GM19193 (cell line): Measurements from ENCODE around the gene EXD3.

Experiments
- POLR2A ChIP-seq: IDR thresholded peaks from 4 replicates; pipeline ENCODE4 v1.6.1; 2011; ENCODE audit not compliant: insufficient read depth, insufficient read length; ENCODE audit errors: extremely low read depth

EXD3 gene

GRCh38 chr9:137350696-137351584 is 72.0 kb downstream of the EXD3 start:
- no peak for TF ChIP-seq POLR2A

GRCh38 chr9:137349471-137350033 is 73.4 kb downstream of the EXD3 start:
- no peak for TF ChIP-seq POLR2A

DNA sequence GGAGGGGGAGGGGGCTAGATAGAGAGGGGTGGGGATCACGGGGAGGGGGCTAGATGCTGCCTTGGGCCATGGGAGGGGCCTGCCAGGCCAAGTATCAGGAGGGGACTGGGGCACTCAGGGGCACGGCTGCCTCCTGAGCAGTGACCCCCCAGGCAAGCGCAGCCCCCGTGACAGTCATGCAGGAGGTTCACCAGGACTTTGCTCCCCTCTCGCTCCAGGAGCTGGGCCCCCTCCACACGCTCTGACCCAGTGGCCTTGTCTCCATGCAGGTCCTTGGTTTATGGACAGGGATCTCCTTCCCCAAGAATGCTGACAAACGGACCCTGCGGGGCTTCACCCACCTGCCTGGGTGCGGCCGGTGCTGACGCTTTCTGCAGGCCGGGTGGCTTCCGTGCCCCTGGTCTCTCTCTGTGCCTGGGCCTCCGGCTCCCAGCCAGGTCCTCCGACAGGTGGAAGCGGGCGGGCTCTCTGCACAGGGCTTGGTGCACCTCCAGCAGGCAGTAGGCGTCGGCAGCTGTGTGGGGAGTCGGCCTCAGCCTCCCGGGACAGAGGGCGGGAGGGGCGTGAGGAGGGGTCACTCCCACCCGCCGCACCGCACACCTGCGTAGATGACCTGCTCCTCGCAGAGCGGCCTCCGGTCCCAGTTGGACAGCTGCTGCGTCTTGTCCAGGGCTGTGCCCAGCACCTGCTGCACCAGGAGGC is 74.0 kb downstream of the EXD3 start:
- no peak for TF ChIP-seq POLR2A

DNA sequence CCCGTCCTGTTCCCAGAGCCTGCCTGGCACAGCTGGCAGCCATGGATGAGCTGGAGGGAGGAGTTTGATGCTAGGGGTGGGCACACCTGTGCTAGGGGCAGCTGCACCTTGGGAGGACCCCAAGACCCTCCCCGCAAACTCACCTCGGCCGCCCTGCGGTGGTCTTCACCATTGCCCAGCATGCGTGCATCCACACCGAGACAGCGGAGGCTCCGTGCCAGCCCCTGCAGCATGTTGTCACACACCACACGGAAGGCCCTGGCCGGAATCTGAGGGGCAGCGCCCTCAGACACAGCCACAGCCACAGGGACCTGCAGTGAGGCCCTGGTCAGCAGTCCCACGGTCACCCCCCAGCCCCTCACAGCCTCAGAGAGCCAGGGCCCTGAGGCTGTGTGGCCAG is 75.0 kb downstream of the EXD3 start:
- TF ChIP-seq POLR2A: no peak

DNA sequence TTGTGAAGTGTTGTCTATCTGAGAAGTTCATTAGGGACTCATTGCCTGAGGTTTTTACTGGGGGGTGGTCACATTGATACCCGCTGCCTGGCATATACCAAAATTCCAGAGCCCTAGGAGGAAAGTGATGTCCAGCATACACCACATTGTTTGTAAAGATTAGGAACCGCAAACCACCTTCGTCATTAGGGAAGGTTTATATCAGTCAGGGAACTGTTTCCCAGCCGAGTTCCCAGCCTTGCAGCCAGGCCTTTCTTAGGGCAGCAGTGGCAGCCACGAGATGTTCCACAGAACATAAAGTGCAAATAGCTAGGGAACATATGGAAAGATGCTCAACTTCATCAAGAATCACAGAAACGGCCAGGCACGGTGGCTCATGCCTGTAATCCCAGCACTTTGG is 80.5 kb downstream of the EXD3 start:
- TF ChIP-seq POLR2A: no peak

DNA sequence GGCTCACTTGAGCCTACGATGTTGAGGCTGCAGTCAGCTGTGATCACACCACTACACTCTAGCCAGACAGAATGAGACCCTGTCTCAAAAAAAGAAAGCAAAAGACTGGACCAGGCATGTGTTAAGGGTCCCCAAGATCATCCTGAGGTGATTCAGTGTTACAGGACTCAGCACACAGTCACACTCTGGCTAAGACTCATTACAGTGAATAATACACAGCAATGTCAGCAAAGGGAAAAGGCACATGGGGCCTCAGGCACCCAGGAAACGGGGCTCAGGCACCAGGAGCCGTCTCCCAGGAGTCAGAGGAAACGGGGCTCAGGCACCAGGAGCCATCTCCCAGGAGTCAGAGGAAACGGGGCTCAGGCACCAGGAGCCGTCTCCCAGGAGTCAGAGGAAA is 81.7 kb downstream of the EXD3 start:
- TF ChIP-seq POLR2A: no peak

DNA sequence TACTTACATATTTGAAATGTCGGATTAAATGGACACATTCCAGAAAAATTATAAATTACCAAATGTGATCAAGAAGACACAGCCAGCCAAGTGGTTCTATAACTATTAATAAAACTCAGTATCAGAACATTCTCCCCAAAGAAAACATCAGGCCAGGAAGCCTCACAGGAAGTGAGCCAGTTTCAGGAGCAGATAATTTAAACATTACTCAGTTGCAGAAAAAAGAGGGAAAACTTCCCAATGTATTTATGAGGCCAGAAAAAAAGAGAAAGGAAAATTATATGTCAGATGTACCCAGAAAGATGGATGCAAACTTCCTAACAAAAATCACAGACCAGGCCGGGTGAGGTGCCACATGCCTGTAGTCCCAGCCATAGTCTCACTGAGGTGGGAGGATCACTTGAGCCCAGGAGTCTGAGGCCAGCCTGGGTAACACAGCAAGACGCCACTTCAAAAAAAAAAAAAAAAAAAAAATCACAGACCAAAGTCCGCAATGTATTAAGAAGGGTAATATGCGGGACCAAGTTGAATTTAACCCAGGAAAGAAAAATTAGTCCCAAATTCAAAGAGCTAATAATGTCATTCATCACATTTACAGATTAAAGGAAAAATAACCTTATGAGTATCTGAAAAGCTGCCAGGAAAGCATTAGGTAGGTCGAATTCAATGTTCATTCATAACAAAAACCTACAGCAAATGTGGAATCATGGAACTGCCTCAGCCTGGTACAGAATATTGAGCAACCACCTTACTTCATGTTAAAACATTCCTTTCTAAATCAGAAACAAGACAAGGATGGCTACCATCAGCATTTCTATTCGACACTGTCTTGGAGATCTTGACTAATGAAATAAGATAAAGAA is 83.7 kb downstream of the EXD3 start:
- TF ChIP-seq POLR2A: no peak

DNA sequence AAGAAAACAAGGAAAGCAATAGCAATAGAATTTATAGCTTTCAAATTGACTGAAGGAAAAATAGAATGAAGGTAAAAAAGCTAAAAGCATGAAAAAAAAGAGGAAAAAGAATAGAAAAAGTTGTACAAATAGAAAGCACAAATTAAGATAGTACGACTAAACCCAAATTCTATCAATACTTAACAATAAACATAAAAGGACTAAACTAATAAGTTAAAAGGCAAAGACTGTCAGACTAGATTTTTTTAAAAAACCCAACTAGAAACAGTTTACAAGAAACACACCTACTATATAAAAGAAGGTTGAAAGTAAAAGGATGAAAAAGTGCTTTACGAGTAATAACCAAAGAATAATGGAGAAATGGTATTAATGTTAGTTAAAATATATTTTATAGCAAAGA is 86.2 kb downstream of the EXD3 start:
- no peak for TF ChIP-seq POLR2A

DNA sequence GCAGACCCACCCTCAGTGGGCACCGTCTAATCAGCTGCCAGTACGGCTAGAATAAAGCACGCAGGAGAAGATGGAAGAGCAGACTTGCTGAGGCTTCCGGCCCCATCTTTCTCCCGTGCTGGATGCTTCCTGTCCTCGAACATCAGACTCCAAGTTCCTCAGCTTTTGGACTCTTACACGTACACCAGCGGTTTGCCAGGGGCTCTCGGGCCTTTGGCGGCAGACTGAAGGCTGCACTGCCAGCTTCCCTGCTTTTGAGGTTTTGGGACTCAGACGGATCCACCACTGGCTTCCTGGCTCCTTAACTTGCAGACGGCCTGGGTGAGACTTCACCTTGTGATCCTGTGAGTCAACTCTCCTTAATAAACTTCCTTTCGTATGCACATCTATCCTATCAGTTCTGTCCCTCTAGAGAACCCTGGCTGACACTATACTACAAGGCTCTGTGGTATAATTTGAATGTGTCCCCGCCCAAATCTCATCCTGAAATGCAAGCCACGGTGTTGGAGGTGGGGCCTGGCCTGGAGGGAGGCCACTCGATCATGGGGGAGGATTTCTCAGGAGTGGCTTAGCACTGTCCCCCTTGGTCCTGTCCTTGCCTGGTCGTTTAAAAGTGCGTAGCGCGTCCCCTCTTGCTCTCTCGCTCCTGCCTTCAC is 89.8 kb downstream of the EXD3 start:
- no peak for TF ChIP-seq POLR2A

DNA sequence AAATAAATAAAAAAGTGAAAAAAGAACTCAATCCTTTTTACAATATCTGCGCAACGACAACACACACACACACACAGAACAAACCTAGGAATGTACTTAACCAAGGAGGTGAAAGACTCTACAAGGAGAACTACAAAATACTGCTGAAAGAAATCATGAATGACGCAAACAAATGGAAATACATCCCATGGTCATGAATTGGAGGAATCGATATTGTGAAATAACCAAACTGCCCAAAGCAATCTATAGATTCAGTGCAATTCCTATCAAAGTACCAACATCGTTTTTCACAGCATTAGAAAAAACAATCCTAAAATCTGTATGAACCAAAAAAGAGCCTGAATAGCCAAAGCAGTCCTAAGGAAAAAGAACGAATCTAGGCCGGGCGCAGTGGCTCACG is 91.0 kb downstream of the EXD3 start:
- no peak for TF ChIP-seq POLR2A

DNA sequence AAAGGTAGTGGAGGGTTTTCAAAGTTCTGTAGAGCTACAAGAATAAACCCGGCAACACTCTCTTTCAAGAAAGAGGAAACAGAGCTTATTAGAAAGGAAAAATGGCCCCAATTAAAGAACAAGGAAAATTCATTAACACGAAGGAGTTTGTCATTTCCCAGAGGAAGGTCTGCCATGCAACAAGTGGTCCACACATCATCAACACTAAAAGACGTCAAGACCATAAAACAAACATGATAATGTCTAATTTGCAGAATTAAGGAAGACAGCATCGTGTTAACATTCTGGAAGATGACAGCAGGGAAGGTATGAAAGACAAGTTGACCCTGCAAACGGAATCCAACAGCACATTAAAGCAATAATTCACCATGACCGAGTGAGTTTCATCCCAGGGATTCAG is 92.3 kb downstream of the EXD3 start:
- TF ChIP-seq POLR2A: no peak

DNA sequence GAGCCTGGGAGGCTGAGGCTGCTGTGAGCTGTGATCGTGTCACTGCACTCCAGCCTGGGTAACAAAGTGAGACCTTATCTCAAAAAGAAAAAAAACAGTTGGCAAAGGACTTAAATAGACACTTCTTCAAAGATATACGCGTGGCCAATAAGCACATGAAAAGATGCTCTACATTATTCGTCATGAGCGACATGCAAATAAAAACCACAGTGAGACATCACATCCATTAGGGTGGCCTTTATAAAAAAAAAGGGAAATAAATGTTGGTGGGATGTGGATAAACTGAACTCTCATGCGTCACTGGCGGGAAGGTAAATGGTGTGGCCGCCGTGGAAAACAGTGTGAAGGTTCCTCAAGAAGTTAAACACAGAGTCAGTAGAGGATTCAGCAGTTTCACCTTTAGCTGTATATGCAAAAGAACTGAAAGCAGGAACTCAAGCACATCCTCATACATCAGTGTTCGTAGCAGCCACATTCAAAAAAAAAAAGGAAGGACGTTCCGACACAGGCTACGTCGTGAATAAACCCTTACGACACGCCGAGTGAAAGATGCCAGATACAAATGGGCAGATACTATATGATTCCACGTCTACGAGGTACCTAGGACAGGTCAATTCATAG is 96.4 kb downstream of the EXD3 start:
- TF ChIP-seq POLR2A: no peak

GRCh38 chr9:137325799-137326198 is 97.2 kb downstream of the EXD3 start:
- no peak for TF ChIP-seq POLR2A

DNA sequence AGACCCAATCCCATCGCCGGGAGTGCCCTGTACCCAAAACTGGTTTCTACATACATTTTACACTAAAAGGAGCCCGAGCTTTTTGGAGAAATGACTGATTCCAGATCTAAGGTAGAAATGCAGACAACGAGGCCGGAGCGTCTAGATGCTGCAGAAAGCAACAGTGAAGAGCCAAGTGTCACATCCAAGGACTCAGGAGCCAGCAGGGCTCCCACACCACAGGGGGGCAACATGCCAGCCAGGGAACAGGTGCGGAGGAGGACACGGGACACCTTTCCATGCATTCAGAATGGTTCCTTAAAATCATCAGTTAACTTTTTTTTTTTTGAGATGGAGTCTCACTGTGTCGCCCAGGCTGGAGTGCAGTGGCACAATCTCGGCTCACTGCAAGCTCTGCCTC is 97.8 kb downstream of the EXD3 start:
- no peak for TF ChIP-seq POLR2A
